Body of pancreas (tissue), 4 donors: Measurements from ENCODE around the gene RPS4Y1.

Experiments used
- POLR2A ChIP-seq, 3 donors: fragments of 450-650 bp; IDR thresholded peaks; one replicate each; pipeline ENCODE4 v1.6.1; 2016; ENCODE audit warnings: antibody characterized with exemption in 3 of 3, mild to moderate bottlenecking in 2 of 3
- TF ChIP-seq, protein P1 (sequence below), 7 experiments: fragments of 450-650 bp in 4 of 7; fragments of 200-600 bp in 3 of 7; sonication (generic) in 3 of 7; IDR thresholded peaks; one replicate each; pipeline ENCODE4 v1.5.1; 2016 to 2019; ENCODE audit warnings: antibody characterized with exemption in 7 of 7

GRCh38 chrY:2893471-2893870, 52.1 kb downstream of the RPS4Y1 start:
- TF ChIP-seq, protein P1, sequence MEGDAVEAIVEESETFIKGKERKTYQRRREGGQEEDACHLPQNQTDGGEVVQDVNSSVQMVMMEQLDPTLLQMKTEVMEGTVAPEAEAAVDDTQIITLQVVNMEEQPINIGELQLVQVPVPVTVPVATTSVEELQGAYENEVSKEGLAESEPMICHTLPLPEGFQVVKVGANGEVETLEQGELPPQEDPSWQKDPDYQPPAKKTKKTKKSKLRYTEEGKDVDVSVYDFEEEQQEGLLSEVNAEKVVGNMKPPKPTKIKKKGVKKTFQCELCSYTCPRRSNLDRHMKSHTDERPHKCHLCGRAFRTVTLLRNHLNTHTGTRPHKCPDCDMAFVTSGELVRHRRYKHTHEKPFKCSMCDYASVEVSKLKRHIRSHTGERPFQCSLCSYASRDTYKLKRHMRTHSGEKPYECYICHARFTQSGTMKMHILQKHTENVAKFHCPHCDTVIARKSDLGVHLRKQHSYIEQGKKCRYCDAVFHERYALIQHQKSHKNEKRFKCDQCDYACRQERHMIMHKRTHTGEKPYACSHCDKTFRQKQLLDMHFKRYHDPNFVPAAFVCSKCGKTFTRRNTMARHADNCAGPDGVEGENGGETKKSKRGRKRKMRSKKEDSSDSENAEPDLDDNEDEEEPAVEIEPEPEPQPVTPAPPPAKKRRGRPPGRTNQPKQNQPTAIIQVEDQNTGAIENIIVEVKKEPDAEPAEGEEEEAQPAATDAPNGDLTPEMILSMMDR (IDR thresholded peaks at IDR 0.05): no peak
- no peak for TF ChIP-seq POLR2A (IDR thresholded peaks at IDR 0.05)
